Stimulated activated memory B cell treated with anti-CD40 and anti-IgM and Interleukin-4, amounts not matched to agents 10 μg/mL and 1 μg/mL and 100 μg/mL, for 72 hours (primary cell): ENCODE measurements around the gene CCDC127.
"Not testable (repeated sequence)": the region's sequence is repeated elsewhere in the genome, so short reads cannot be mapped to it uniquely, and the experiment has no call there.

Experiments
- ATAC-seq: fragments of 150-1000 bp; cut with Tn5 transposase; 2 replicates; pipeline ENCODE4 v1.10.0; 2021
- H3K27ac Mint-ChIP-seq: one replicate; pipeline ENCODE4 v1.8.0; 2022; ENCODE audit warnings: mild to moderate bottlenecking, mixed read lengths
- H3K27me3 Mint-ChIP-seq: one replicate; pipeline ENCODE4 v1.8.0; 2022; ENCODE audit warnings: mixed read lengths
- H3K36me3 Mint-ChIP-seq: one replicate; pipeline ENCODE4 v1.8.0; 2022; ENCODE audit warnings: mixed read lengths
- H3K4me1 Mint-ChIP-seq: one replicate; pipeline ENCODE4 v1.8.0; 2022; ENCODE audit warnings: mixed read lengths
- H3K4me3 Mint-ChIP-seq: one replicate; pipeline ENCODE4 v1.8.0; 2022; ENCODE audit warnings: mild to moderate bottlenecking, moderate library complexity, mixed read lengths
- H3K9me3 Mint-ChIP-seq: one replicate; pipeline ENCODE4 v1.8.0; 2022; ENCODE audit warnings: mixed read lengths

The CCDC127 gene

GRCh38 chr5:199950-200645, 17.9 kb downstream of the CCDC127 start:
- H3K36me3 Mint-ChIP-seq = peaks cover 31% of the 10 kb centered on the region
- H3K27ac Mint-ChIP-seq = no peak overlapping the region
- peaks cover 26% of the 10 kb centered on the region for H3K4me1 Mint-ChIP-seq
- no peaks in the 10 kb centered on the region for H3K9me3 Mint-ChIP-seq
- ATAC-seq = no peak
- no peaks in the 10 kb centered on the region for H3K27me3 Mint-ChIP-seq
- H3K4me3 Mint-ChIP-seq = no peak overlapping the region

GRCh38 chr5:199197-199949, 18.6 kb downstream of the CCDC127 start:
- no peak for ATAC-seq
- peaks cover 24% of the 10 kb centered on the region for H3K36me3 Mint-ChIP-seq

GRCh38 chr5:198516-199196, 19.3 kb downstream of the CCDC127 start:
- Mint-ChIP-seq H3K27ac (no peak overlapping the region), H3K4me1 (peaks cover 26% of the 10 kb centered on the region), H3K4me3 (no peak overlapping the region), H3K27me3 (no peaks in the 10 kb centered on the region), H3K9me3 (no peaks in the 10 kb centered on the region), H3K36me3 (peaks cover 17% of the 10 kb centered on the region)
- no peak for ATAC-seq

More at GRCh38 chr5:199197-199949, 18.6 kb downstream of the CCDC127 start:
- Mint-ChIP-seq H3K4me1 (peaks cover 26% of the 10 kb centered on the region), H3K27me3 (no peaks in the 10 kb centered on the region), H3K4me3 (no peak overlapping the region), H3K9me3 (no peaks in the 10 kb centered on the region), H3K27ac (no peak overlapping the region)

- H3K36me3 Mint-ChIP-seq = peaks cover 12% of the 10 kb centered on the region
- no peak overlapping the region for H3K4me3 Mint-ChIP-seq
- H3K9me3 Mint-ChIP-seq = no peaks in the 10 kb centered on the region
- no peak overlapping the region for H3K27ac Mint-ChIP-seq
- ATAC-seq = no peak
- H3K27me3 Mint-ChIP-seq = peaks cover 3% of the 10 kb centered on the region
- H3K4me1 Mint-ChIP-seq = peaks cover 26% of the 10 kb centered on the region
Measured at GRCh38 chr5:197892-198489, 20.0 kb downstream of the CCDC127 start.

- ATAC-seq, H3K36me3 Mint-ChIP-seq, H3K9me3 Mint-ChIP-seq, H3K27ac Mint-ChIP-seq, H3K4me3 Mint-ChIP-seq: not testable (repeated sequence)
- Mint-ChIP-seq H3K27me3 (peaks cover 13% of the 10 kb centered on the region), H3K4me1 (peaks cover 32% of the 10 kb centered on the region)
Measured at GRCh38 chr5:197031-197430, 20.9 kb downstream of the CCDC127 start.

GRCh38 chr5:196350-196749, 21.6 kb downstream of the CCDC127 start:
- no peak overlapping the region for H3K27ac Mint-ChIP-seq
- no peaks in the 10 kb centered on the region for H3K36me3 Mint-ChIP-seq
- H3K4me1 Mint-ChIP-seq = peaks cover 26% of the 10 kb centered on the region
- H3K4me3 Mint-ChIP-seq = no peak overlapping the region
- peak; percentile 66 for ATAC-seq
- no peaks in the 10 kb centered on the region for H3K9me3 Mint-ChIP-seq
- peaks cover 16% of the 10 kb centered on the region for H3K27me3 Mint-ChIP-seq

- Mint-ChIP-seq H3K4me3 (no peak overlapping the region), H3K9me3 (no peaks in the 10 kb centered on the region), H3K27ac (peak overlapping the region; percentile 25), H3K36me3 (no peaks in the 10 kb centered on the region), H3K27me3 (peaks cover 18% of the 10 kb centered on the region), H3K4me1 (peaks cover 23% of the 10 kb centered on the region)
- no peak for ATAC-seq
Measured at GRCh38 chr5:195401-196160, 22.4 kb downstream of the CCDC127 start.

- ATAC-seq = no peak
- peaks cover 20% of the 10 kb centered on the region for H3K4me1 Mint-ChIP-seq
- H3K9me3 Mint-ChIP-seq = no peaks in the 10 kb centered on the region
- no peaks in the 10 kb centered on the region for H3K36me3 Mint-ChIP-seq
- no peak overlapping the region for H3K4me3 Mint-ChIP-seq
- H3K27ac Mint-ChIP-seq = no peak overlapping the region
- H3K27me3 Mint-ChIP-seq = peaks cover 26% of the 10 kb centered on the region
Measured at GRCh38 chr5:194603-195209, 23.2 kb downstream of the CCDC127 start.

GRCh38 chr5:194102-194501, 23.9 kb downstream of the CCDC127 start:
- peaks cover 20% of the 10 kb centered on the region for H3K4me1 Mint-ChIP-seq
- H3K36me3 Mint-ChIP-seq = no peaks in the 10 kb centered on the region
- no peak for ATAC-seq
- H3K4me3 Mint-ChIP-seq = no peak overlapping the region
- no peak overlapping the region for H3K27ac Mint-ChIP-seq
- H3K9me3 Mint-ChIP-seq = no peaks in the 10 kb centered on the region
- peaks cover 27% of the 10 kb centered on the region for H3K27me3 Mint-ChIP-seq

- H3K4me3 Mint-ChIP-seq = no peak overlapping the region
Measured at GRCh38 chr5:192970-193831, 24.8 kb downstream of the CCDC127 start.

GRCh38 chr5:192691-192969, 25.3 kb downstream of the CCDC127 start:
- no peak overlapping the region for H3K27ac Mint-ChIP-seq
- no peaks in the 10 kb centered on the region for H3K9me3 Mint-ChIP-seq
- H3K4me3 Mint-ChIP-seq = no peak overlapping the region
- H3K27me3 Mint-ChIP-seq = peaks cover 41% of the 10 kb centered on the region
- H3K4me1 Mint-ChIP-seq = peaks cover 29% of the 10 kb centered on the region
- no peaks in the 10 kb centered on the region for H3K36me3 Mint-ChIP-seq
- ATAC-seq = no peak

More at GRCh38 chr5:192970-193831, 24.8 kb downstream of the CCDC127 start:
- no peaks in the 10 kb centered on the region for H3K9me3 Mint-ChIP-seq
- H3K27me3 Mint-ChIP-seq = peaks cover 36% of the 10 kb centered on the region
- ATAC-seq = peak; percentile 10
- H3K27ac Mint-ChIP-seq = no peak overlapping the region
- H3K36me3 Mint-ChIP-seq = no peaks in the 10 kb centered on the region
- H3K4me1 Mint-ChIP-seq = peaks cover 27% of the 10 kb centered on the region

- H3K4me3 Mint-ChIP-seq = peak overlapping the region; percentile 42
- no peak for ATAC-seq
- H3K9me3 Mint-ChIP-seq = no peaks in the 10 kb centered on the region
- H3K27me3 Mint-ChIP-seq = peaks cover 46% of the 10 kb centered on the region
- H3K27ac Mint-ChIP-seq = no peak overlapping the region
- no peaks in the 10 kb centered on the region for H3K36me3 Mint-ChIP-seq
- peaks cover 29% of the 10 kb centered on the region for H3K4me1 Mint-ChIP-seq
Measured at GRCh38 chr5:191949-192690, 25.8 kb downstream of the CCDC127 start.
